Measurements from ENCODE around the gene TBC1D32.
"Not testable (repeated sequence)": the region's sequence is repeated elsewhere in the genome, so short reads cannot be mapped to it uniquely, and the experiment has no call there.

Gene TBC1D32

GRCh38 chr6:121110733-121111132 is 223.5 kb downstream of the TBC1D32 start:
- no peak for DNase-seq (ENCODE audit: low spot score)

GRCh38 chr6:121106962-121107361 is 227.3 kb downstream of the TBC1D32 start:
- no peak for DNase-seq (ENCODE audit: low spot score)

- DNase-seq (ENCODE audit: low spot score): no peak
Measured at GRCh38 chr6:121105461-121105860, 228.8 kb downstream of the TBC1D32 start.

DNA sequence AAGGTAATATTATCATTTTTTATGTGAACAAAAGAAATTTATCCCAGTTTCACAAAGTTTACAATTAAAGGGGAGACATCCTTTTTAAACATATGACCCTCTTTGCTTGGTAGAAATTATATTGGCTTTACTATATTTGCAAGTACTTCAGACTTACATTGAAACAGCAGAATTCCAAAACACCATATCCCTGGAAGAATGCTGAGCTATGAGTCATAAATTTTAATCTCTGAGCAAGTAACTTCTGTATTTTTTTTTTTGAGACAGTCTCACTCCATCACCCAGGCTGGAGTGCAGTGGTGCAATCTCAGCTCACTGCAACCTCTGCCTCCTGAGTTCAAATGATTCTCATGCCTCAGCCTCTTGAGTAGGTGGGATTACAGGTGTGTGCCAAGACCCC is 240.4 kb downstream of the TBC1D32 start:
- no peak for DNase-seq (ENCODE audit: low spot score)

DNA sequence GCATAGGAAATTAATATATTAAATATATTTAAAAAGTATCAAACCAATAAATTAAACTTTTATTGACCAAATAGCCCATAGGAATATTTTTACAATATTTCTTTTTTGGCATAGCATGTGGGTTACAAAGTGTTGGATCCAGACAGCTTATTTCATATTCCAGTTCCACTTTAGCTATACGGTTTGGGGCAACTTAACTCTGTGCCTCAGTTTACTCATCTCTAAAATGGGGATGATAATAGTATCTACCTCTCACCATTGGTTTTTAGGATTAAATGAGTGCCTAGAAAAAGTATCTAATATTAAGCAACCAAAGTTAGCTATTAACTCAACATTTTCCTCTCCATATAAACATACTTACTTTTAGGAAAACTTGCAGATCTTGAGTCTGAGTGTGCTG is 243.8 kb downstream of the TBC1D32 start:
- DNase-seq (ENCODE audit: low spot score): no peak

- no peak for DNase-seq (ENCODE audit: low spot score)
Measured at GRCh38 chr6:121086876-121087275, 247.4 kb downstream of the TBC1D32 start.

DNA sequence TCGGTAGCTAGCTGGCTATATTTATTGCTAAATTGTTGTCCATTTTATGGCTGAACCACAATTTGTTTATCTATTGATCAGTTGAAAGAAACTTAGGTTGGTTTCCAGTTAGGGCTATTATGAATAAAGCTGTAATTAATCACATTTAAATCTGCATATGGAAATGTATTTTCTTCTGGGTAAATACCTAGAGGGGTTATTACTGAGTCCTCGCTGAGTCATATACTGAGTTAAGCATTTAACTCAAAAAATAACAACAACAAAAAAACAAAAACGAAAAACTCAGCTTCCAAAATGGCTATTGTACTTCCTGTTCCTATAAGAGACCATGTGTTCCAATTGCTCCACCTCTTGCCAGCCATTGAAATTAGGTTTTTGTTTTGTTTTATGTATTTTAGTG is 258.2 kb downstream of the TBC1D32 start:
- no peak for DNase-seq (ENCODE audit: low spot score)

DNA sequence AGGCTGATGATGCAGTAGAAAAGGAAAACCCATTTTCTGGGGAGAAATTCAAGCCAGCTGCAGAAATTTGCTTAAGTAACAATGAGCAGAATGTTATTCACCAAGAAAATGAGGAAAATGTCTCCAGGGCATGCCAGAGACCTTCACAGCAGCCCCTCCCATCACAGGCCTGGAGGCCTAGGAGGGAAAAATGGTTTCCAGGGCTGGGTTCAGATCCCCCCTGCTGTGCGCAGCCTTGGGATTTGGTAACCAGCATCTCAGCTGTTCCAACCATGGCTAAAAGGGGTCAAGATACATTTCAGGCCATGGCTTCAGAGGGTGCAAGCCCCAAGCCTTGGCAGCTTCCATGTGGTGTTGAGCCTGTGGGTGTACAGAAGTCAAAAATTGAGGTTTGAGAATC is 265.5 kb downstream of the TBC1D32 start:
- not testable (repeated sequence) for DNase-seq (ENCODE audit: low spot score)

DNA sequence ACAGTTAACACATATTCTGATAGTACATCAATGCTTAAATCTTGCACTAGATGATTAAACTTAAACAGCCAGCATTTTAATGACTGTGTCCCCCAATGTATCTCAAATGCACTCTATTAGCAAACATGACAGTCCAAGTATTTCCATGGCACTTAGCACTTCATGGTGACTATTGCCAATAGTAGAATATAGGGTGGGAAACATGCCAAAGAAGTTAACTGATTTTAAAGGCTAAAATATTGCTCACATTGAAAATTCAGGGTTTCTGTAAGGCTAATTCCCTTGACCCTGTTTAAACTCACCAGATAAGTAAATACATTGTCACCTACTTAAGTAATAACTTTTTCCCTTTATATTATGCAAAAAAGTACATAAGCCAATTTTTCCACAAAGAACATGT is 266.9 kb downstream of the TBC1D32 start:
- DNase-seq (ENCODE audit: low spot score): no peak

DNA sequence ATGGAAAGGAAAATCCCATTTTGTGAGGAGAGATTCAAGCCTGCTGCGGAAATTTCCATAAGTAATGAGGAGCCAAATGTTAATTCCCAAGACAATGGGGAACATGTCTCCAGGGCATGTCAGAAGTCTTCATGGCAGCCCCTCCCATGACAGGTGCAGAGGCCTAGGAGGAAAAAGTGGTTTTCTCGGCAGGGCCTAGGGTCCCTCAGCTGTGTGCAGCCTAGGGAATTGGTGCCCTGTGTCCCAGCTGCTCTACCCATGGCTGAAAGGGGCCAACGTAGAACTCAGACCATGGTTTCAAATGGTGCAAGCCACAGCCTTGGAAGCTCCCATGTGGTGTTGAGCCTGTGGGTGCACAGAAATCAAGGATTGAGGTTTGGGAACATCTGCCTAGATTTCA is 269.9 kb downstream of the TBC1D32 start:
- no peak for DNase-seq (ENCODE audit: low spot score)

- DNase-seq (ENCODE audit: low spot score): peak; percentile 14
Measured at GRCh38 chr6:121055572-121056163, 278.6 kb downstream of the TBC1D32 start.

DNA sequence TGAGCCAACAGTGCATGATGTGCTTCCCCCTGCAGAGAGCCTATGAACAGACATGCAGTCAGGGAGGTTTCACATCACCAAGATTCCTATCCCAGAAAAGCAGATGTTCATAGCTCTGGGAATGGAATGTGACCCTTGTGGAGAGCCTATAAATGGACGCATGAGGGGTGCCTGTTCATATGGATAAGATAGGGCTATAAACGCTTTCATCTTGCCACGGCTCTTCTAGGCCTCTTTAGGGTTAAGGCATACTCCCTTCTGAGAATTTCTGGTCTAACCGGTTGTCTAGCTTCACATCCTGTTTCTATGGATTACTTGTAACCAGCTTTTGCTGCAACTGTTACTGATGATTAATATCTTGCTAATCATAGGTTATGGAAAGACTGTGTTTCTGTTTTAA is 285.7 kb downstream of the TBC1D32 start:
- not testable (repeated sequence) for DNase-seq (ENCODE audit: low spot score)

DNA sequence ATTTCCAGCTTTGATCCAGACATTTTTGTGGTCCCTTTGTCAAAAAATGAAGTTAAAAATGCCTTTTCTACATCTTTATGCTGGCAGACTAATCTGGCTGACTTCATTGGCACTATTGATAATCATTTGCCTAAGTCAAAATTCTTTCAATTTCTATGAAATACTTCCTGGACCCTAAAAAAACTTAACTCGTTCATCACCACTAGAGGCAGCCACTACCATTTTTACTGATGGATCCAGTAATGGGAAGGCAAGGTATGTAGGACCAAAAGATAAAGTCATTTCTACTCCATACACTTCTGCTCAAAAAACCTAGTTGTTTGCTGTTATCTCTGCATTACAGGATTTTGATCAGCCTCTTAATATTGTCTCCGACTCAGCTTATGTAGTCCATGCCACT is 289.4 kb downstream of the TBC1D32 start:
- not testable (repeated sequence) for DNase-seq (ENCODE audit: low spot score)

DNA sequence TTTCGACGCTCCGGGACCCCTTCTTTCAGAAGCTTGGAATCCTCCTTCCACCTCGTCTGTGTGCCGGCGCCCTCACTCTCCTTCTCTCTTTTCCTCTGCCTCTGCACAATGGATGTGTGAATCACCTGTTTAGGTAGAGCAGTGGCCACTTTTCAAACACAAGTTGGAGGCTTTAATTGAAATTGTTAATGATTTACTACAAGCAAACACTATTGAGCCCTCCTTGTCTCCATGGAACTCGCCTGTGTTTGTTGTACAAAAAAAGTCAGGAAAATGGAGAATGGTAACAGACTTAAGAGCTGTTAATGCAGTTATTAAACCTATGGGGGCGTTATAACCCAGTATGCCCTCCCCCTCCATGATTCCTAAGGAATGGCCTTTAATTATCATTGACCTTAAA is 290.6 kb downstream of the TBC1D32 start:
- not testable (repeated sequence) for DNase-seq (ENCODE audit: low spot score)

- DNase-seq (ENCODE audit: low spot score): not testable (repeated sequence)
Measured at GRCh38 chr6:121043211-121043610, 291.1 kb downstream of the TBC1D32 start.

- DNase-seq (ENCODE audit: low spot score): no peak
Measured at GRCh38 chr6:121042766-121043165, 291.5 kb downstream of the TBC1D32 start.

DNA sequence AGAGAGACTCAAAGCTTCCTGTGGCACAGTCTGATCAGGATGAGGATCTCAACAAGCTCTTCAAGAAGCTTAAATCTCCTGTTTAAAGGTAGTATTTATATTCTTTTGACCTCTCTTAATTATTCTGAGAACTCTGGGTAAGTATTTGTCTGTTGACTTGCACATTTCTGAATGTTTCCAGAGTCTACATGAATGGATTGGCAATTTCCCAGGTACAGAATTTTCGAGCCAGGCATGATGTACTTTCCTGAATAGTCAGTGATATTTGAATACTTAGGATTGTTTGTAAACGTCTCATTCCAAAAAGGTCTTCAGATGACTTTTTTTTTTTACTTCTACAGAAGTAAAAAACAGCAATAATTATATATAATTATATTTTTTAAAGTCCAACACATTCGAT is 293.4 kb downstream of the TBC1D32 start:
- DNase-seq (ENCODE audit: low spot score): no peak

- DNase-seq (ENCODE audit: low spot score): no peak
Measured at GRCh38 chr6:121033091-121033490, 301.2 kb downstream of the TBC1D32 start.

DNA sequence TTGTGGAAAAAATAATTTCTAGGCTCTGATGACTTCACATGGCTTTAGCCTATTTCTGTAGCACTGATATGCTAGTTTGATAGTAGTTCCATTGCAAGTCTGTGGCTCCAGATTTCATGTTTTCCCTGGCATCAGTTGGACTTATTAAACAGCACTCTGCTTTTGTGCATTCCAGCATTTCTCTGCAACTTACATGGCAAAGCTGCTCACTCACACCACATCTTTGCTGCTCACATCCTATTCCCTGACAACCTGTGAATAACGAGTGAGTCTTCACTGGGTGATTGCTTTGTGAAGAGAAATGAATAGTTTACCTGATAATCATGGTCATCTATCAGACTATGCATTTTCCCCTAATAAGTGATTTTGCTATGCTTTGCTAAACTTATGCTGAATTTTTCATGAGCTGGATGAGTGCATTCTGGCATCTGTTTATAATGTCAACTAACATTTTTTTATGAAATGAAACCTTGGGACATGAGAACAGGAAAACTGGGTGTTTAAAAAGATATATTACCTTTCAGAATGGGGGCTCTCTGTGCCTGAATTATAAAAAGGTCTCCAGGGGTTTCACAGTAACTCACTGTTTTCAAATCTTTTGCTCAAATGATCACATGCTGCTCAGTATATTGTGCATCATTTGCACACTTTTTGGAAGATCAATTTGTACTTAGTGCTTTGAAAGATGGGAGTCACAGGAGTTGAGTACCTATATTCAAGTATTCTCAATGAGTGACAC is 301.8 kb downstream of the TBC1D32 start:
- DNase-seq (ENCODE audit: low spot score): no peak

All from HuH-7.5 (cell line).